Neural crest cell (in vitro differentiated cells): ENCODE measurements around the gene CTDSPL. TPM values are rescaled to one million over a fixed set of nuclear protein-coding genes. Genes with fewer than 3 reads are reported as not detected.

Experiments used
- DNase-seq: peaks from one replicate; pipeline ENCODE4 v3.0.0; 2021; ENCODE audit warnings: low read depth, mixed read lengths, low spot score
- H3K27ac Mint-ChIP-seq: one replicate; pipeline ENCODE4 v1.8.0; 2021; ENCODE audit warnings: mild to moderate bottlenecking, mixed read lengths; ENCODE audit not compliant: unreplicated experiment
- H3K27me3 Mint-ChIP-seq: 2 replicates; pipeline ENCODE4 v1.8.0; 2021; ENCODE audit warnings: low read depth, mild to moderate bottlenecking, mixed read lengths
- H3K36me3 Mint-ChIP-seq: 2 replicates; pipeline ENCODE4 v1.8.0; 2021; ENCODE audit warnings: low read depth, mild to moderate bottlenecking, mixed read lengths
- H3K4me1 Mint-ChIP-seq: 2 replicates; pipeline ENCODE4 v1.8.0; 2021; ENCODE audit warnings: mixed read lengths
- H3K4me3 Mint-ChIP-seq: one replicate; pipeline ENCODE4 v1.8.0; 2021; ENCODE audit warnings: mild to moderate bottlenecking, mixed read lengths
- H3K9me3 Mint-ChIP-seq: 2 replicates; pipeline ENCODE4 v1.8.0; 2021; ENCODE audit warnings: mixed read lengths
- CTCF ChIP-seq: fragments of 200-600 bp; sonication (generic); conservative IDR thresholded peaks from 2 replicates; pipeline ENCODE4 v1.5.0; 2021; ENCODE audit warnings: antibody characterized with exemption, mild to moderate bottlenecking
- total RNA-seq: library from RNA; stranded (reverse); gene quantifications from 2 replicates; pipeline ENCODE4 v1.2.1, GENCODE V29; 2021

The CTDSPL gene
- total RNA-seq, 1 donor from 2014 or later = 42.2 TPM

- H3K36me3 Mint-ChIP-seq = no peaks in the 10 kb centered on the region
- H3K4me1 Mint-ChIP-seq = peaks cover 43% of the 10 kb centered on the region
- H3K4me3 Mint-ChIP-seq = no peak overlapping the region
- no peak for DNase-seq
- TF ChIP-seq CTCF = no peak
- H3K9me3 Mint-ChIP-seq = no peaks in the 10 kb centered on the region
- H3K27me3 Mint-ChIP-seq = no peaks in the 10 kb centered on the region
- H3K27ac Mint-ChIP-seq = no peak overlapping the region
Measured at GRCh38 chr3:37891227-37891626, 29.5 kb downstream of the CTDSPL start.

GRCh38 chr3:37892927-37893600 is 31.4 kb downstream of the CTDSPL start:
- Mint-ChIP-seq H3K4me3 (peak overlapping the region; percentile 28), H3K27me3 (no peaks in the 10 kb centered on the region), H3K36me3 (no peaks in the 10 kb centered on the region), H3K9me3 (no peaks in the 10 kb centered on the region), H3K27ac (peak overlapping the region; percentile 89), H3K4me1 (peaks cover 44% of the 10 kb centered on the region)
- no peak for TF ChIP-seq CTCF
- DNase-seq = no peak

- TF ChIP-seq CTCF = no peak
- H3K27me3 Mint-ChIP-seq = no peaks in the 10 kb centered on the region
- H3K27ac Mint-ChIP-seq = no peak overlapping the region
- DNase-seq = no peak
- H3K36me3 Mint-ChIP-seq = peaks cover 3% of the 10 kb centered on the region
- H3K9me3 Mint-ChIP-seq = no peaks in the 10 kb centered on the region
- peaks cover 34% of the 10 kb centered on the region for H3K4me1 Mint-ChIP-seq
- no peak overlapping the region for H3K4me3 Mint-ChIP-seq
Measured at GRCh38 chr3:37896827-37897226, 35.1 kb downstream of the CTDSPL start.

- no peak overlapping the region for H3K27ac Mint-ChIP-seq
- peaks cover 30% of the 10 kb centered on the region for H3K4me1 Mint-ChIP-seq
- DNase-seq = no peak
- peaks cover 5% of the 10 kb centered on the region for H3K36me3 Mint-ChIP-seq
- TF ChIP-seq CTCF = no peak
- H3K9me3 Mint-ChIP-seq = no peaks in the 10 kb centered on the region
- H3K4me3 Mint-ChIP-seq = no peak overlapping the region
- no peaks in the 10 kb centered on the region for H3K27me3 Mint-ChIP-seq
Measured at GRCh38 chr3:37897763-37898162, 36.1 kb downstream of the CTDSPL start.

- no peak for TF ChIP-seq CTCF
- Mint-ChIP-seq H3K4me3 (no peak overlapping the region), H3K36me3 (peaks cover 5% of the 10 kb centered on the region), H3K27me3 (no peaks in the 10 kb centered on the region), H3K9me3 (no peaks in the 10 kb centered on the region), H3K4me1 (peaks cover 30% of the 10 kb centered on the region), H3K27ac (no peak overlapping the region)
- no peak for DNase-seq
Measured at GRCh38 chr3:37898424-37898823, 36.7 kb downstream of the CTDSPL start.
